ENCODE results near the gene TNFSF18.
"Not testable (repeated sequence)": the region's sequence is repeated elsewhere in the genome, so short reads cannot be mapped to it uniquely, and the experiment has no call there.

TNFSF18 gene, protein sequence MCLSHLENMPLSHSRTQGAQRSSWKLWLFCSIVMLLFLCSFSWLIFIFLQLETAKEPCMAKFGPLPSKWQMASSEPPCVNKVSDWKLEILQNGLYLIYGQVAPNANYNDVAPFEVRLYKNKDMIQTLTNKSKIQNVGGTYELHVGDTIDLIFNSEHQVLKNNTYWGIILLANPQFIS

DNA sequence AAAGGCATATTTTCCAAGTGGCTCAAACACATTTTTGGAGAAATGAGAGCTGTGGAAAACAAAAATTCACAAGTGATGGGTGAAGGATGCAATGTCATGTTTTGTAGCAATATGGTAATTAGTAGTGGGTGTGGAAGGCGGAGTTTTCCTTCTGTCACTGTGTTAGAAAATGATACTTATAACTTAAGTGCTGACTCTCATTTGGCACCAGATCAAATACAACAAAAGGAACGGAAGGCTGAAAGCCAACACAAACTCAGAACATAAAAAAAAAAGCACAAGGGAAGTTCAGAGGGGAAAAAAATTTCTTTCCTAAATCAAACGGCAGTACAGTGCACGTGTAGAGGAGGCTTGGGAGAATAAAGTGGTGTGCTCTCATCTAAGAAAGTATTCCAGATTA is at the start of gene TNFSF18:
TNFSF18 (minus strand) TSS at position 77 of the 400 bp plus-strand sequence; CDS start at position 32, 45 bp downstream.
- no peak for ATAC-seq

DNA sequence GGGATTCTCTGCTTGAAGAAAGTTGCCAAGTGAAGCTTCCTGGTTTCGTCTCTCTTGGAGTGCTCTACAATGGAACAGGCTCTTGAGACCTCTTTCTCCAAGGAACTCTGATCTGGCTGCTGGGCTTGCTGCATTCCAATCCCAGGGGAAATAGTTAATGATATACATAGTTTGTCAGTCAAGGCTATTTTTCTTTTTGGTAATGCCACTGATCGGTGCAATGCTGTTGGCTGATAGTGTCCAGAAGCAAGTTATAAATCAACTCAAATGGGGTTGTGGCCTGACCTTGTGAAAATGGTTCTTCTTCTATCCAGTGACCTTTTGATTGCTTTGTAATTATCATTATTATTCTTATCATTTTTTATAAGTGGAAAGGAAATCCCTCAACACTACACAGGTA is 48.4 kb upstream of the TNFSF18 start:
- ATAC-seq: no peak

DNA sequence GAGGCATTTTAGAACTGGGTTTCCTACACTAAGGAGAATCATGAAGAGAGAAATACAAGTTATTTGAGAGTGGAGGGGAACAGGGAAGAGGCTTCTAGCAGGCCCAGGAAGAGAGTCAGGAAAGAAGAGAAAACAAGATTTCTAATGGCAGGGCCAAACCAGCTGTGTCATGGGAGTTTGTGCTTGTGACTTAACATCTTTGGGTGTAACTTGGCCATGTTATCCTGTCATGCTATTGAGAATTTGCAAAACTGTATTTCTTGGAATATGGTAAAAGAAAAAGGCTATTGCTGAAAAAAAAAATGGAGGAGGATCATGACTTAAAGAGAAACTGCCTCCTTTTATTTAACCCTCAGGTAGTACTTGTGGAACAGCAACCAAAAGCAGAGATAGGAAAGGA is 47.4 kb upstream of the TNFSF18 start:
- ATAC-seq: no peak

DNA sequence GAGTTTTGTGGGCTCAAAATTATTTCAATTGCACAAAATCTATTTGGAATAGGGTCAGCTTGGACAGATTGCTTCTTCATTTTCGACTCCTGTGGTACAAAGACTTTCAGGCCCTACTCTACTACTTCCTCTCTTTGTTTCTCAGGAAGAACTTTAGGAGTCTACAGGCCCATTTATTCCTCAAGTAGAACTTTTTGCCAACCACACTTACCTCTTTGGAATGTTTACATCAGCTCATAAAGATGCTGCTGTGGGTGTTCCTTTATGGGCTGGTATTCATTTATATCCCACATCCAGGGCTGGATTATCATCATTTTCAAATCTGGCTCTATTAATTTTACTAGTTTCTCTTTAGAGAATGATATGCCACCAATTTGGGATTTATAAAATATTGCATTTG is 46.3 kb upstream of the TNFSF18 start:
- no peak for ATAC-seq

DNA sequence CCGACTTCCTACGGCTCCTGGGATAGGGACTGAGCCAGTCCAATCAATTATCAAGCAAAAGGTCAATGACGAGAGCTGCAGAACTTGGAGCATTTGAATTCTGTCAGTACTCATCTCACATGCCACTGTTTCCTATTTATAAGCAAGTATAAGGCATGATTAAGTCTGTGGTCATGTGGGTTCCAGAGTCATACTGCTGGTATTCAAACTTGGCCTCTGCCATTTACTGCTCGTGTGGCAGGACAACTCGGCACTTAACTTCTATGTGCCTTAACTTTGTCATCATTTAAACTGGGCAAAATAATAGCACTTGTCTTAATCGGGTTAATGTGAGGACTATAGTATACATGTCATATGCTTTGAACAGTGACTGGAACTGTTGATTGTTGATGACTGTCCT is 44.9 kb upstream of the TNFSF18 start:
- no peak for ATAC-seq

DNA sequence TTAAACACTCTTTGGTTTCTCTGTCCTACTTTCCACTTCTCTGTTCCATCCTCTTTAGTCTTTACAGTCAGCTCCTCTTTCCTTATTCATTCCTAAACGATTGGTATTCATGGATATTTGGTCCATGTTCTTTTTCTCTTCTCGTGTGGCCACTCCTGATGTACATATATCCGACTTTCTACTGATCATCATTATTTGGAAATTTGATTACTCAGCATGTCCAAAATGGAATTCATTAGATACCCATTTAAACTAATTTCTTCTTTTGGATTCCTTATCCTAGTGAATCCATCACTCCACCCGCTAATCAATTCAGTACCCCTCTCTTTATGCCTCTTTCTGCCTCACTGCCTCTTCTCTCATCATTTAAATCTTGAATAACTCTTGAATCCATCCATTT is 43.8 kb upstream of the TNFSF18 start:
- no peak for ATAC-seq

DNA sequence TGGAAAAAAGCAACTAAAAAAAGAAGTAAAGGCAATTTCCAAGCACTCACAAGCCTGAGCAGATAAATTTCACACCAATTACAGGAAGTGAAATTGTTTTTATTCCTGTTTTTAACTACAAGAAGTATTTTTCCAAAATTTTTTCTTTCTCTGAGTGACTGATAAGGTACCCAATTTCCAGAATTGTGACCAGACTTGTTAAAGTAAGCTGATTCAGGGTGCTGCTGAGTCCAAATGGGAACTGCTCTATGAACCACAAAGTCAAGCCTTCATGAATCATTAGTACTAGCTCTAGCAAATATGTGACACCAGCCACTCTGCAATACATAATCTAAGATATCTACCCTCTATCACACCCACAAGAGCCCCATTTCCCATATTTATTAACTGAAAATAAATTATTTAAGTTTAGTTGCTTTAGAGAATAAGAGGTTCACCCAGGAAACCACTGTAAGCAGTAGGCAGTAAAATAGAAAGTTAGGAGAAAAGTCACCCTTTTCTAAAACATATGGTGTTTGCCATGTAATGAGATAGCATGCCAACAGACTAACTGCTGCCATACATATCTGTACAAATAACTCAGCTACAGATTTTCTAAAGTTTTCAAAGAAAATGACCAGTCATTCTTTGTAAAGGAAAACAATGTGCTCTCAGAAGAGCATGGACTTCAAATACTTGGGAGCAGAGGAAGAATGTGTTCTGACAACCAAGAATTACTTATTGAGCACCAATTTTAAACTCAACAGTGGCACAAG is 43.1 kb upstream of the TNFSF18 start:
- ATAC-seq: no peak

DNA sequence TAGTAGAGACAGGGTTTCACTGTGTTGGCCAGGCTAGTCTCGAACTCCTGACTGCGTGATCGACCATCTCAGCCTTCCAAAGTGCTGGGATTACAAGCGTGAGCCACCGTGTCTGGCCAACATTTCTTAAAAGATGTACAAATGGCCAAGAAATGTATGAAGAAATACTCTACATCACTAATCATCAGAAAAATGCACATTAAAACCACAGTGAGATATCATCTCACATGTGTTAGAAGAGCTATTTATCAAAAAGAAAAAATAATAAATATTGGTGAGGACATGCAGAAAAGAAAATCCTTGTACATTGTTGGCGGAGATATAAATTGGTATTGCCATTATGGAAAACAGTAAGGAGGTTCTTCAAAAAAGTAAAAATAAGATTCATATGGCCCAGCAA is 33.6 kb upstream of the TNFSF18 start:
- no peak for ATAC-seq

DNA sequence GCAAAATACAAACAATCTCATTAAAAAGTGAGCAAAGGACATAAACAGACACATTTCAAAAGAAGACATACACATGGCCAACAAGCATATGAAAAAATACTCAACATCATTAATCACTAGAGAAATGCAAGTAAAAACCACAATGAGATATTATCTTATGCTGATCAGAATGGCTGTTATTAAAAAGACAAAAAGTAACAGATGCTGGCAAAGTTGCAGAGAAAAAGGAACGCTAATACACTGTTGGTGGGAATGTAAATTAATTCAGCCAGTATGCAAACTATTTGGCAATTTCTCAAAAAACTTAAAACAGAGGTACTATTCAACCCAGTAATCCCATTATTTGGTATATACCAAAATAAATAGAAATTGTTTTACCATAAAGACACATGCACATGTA is 32.2 kb upstream of the TNFSF18 start:
- no peak for ATAC-seq

DNA sequence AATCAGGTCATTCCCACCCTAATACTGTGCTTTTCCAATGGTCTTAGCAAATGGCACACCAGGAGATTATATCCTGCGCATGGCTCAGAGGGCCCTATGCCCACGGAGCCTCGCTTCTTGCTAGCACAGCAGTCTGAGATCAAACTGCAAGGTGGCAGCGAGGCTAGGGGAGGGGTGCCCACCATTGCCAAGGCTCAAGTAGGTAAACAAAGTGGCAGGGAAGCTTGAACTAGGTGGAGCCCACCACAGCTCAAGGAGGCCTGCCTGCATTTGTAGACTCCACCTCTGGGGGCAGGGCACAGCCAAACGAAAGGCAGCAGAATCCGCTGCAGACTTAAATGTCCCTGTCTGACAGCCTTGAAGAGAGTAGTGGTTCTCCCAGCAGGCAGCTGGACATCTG is 23.5 kb upstream of the TNFSF18 start:
- not testable (repeated sequence) for ATAC-seq

DNA sequence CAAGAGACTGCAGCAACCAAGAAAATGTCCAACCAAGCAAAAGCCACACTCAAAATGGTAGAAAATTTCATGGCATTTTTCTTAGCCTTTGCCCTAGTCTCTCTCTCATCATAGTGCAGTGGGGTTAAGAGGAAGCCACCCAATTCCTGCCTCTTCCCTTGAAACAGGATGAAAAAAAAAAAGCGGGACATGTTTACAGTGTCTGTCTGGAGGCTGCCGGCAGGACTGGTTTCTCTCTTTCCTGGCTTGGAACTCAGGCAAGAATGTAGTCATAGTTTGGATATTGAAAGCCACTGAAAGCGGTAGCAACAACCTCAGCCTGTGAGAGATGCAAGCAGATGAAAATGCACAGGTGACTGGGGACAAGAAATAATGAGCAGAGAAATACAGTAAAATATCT is 13.3 kb upstream of the TNFSF18 start:
- no peak for ATAC-seq

DNA sequence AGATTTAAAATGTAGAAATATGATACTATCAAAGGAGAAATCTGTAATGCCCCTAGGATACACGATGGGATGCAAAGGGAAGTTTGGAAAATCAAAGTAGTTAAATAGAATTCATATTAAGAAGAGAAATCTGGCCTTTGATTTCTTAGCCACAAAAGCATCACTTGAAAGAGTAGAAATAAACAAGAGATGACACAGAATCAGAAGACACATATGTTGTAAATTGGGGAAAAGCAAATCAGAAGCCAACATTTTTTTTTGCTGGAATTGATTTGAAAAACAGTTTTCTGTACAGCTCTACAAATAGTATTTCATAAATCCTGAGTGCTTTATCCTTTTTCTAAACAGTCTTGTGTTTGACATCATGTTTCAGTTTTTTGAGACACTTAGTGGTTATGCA is 12.4 kb upstream of the TNFSF18 start:
- ATAC-seq: no peak

DNA sequence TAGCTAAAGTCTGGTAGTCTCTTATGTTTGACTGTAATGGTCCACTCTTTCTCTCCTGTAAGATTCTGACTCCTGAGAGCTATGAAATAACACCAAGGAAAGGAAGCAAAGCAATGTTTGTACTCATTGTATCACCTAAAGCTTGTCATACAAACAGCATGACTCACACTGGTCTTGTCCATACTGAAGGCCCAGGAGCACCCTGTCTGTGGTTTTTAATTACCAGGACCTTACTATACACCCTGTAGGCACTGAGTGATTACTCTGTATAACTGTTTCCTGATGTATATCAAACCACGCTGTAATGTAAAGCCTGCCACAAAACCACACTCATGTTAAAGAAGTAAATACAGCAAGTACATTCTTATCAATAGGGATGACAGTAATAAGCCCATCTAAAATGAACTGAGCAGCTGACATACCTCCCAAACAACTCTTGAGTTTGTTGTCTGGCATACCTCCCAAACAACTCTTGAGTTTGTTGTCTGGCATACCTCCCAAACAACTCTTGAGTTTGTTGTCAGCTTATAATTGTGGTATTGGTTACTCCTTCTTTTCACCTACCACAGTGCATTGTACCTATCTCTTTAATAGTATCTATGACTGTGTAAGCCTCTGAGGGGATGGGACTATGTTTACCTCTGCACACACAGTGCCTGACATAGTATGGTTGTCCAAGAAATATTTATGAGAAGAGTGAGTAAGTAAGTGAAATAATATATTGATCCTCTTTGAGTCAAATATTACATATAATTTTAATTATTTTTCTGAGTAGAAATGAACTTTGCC is 11.6 kb upstream of the TNFSF18 start:
- ATAC-seq: no peak

DNA sequence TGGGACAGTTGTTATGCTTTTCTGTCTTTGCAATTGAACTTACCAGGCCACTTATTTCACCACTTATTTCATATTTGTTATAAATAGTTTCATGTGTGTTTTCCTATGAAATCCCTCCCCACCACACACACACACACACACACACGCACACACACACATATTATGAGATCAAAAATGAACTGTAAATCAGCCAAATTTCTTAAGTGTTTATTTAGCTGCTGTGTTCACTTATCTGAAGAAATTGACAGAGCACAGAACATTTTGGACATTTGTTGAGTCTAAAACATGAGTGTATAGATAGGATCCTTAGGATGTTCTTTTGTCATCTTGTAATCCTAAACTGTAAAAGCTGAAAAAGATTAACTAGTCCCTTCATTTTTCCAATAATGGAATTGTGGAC is 7.8 kb upstream of the TNFSF18 start:
- no peak for ATAC-seq

DNA sequence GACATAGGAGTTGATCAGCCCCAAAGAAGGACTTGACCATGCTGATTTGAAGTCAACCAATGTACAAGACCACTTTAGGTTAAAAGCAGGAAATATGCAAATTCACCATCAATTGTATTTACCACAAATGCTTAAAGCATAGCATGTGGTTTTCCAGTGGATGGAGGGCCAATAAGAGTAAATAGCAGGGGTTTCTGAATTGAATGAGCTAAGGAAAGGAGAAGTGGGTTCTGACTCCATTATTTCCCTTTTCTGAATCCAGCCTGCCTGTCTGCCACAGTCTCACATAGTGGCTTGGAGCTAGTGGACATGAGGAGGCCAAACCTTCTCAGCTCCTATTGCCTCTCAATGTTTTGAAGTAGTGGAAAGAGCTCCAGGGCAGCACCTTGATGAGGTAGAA is 7.2 kb upstream of the TNFSF18 start:
- ATAC-seq: no peak

DNA sequence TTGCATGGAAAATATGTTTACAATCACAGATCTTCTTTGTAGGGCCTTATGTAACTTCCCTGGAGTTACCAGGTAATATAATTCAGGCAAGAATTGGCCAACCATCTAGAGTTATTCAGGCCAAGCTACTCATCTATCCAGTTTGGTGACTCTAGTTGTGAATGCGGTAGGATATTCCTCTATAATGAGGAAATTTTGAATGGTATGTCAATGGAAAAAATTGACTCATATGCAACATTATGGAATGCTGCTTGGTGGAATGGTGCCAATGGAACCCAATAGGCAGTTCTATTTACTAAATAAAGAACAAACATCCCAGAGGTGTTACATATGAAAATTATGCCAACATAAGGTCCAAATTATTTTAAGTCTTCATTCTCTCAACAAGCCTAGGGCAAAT is 5.6 kb upstream of the TNFSF18 start:
- no peak for ATAC-seq

DNA sequence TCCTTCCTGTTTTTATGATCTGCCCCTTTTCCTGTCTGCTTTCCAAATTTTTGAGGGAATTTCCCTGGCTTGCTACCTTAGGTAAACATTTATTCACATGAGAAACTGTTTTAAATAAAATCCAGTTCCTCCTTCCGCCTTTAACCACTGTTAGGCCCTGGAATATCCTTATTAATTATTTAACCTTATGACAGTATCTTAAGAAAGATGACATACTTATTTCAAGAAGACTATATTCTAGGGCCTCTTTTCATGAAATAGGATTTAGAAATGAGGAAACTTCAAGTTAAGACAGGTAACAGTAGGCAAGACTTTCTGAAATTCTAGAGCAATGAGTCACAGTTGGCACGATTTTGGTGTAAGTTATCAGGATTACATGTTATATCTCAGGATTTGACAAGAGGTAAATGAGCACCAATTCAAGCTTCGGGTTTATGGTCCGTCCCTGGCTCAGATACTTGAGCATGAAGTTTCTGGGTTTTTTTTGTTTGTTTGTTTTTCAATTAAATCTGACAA is 2.0 kb upstream of the TNFSF18 start:
- no peak for ATAC-seq

DNA sequence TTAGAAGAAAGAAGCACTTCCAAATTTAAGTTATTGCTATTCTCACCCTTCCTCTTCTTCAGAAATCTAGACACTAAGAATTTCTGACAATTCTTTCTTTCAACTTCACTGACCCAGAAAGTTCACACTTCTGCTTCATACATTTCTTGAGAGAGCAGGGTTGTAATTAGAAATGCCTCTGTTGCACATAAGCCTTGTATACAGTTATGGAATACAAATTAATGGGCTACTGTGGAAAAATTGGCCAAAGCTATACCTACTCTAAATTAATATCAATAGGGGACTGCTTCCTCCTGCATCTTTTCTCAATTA is 1.5 kb downstream of the TNFSF18 start:
- ATAC-seq: no peak

DNA sequence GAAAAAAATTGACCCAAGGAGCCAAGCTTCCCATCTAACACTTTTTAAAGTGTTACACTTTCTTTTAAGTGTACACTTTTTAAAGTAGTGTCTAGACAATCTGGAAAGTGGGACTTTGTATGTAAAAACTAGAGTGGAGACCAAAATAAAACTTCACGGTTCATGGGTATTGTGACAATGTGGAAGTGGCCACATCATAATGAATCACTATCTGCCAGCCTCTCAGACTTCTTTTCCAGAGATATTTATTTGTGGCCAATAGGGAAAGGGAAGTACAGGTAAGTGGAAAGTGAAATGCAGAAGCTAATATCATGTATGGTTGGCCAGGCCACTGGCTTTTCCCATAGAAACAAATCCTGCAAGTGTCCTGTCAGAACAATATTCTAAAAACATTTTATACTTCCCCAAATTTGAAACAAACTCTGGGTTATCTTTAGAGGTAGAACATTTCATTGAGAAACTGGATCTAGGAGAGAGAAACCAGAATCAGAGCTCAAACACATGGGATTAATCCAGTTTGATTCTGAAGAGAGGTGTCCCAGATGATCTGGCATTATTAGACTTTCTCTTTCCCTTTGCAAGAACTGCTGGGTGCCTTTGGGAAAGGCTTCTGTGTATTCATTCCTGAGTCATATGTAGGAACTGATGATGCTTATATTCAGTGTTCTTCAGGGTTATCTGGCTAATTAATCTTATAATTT is 2.0 kb downstream of the TNFSF18 start:
- ATAC-seq: no peak

DNA sequence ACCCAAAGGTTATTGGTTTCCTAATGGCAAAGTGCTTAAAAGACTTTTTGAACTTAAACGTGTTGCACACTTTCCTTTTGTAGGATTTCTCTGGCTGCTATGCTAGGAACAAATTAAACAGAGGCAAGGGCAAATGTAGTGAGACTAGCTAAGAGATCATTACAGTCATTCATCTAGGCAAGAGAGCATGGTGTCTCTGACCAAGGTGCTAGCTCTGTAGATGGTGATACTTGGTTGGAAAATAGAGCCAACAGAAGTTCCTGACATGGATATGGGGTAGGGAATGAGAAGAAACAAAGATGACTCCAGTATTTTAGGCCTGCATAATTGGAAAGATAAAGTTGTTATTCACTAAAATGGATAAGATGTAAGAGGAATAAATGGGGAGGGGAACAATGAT is 6.1 kb downstream of the TNFSF18 start:
- no peak for ATAC-seq

DNA sequence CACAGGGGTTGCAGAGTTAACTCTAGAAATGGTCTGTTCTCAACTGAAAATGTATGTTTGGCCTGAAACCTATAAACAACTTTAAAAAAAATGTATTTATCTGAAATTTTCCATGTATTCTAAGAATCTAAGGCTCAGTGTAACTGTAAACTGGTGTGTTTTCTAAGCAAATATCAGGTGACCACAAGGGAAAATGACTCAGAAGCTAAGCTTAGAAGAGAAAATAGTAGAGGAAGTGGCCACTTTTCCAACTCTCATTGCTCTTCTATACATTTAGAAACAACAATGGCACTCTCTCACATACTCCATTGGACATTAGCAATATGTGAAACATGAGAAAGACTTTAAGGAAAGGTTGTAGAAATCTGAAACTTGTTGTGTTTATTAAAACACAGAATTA is 7.5 kb downstream of the TNFSF18 start:
- ATAC-seq: no peak

DNA sequence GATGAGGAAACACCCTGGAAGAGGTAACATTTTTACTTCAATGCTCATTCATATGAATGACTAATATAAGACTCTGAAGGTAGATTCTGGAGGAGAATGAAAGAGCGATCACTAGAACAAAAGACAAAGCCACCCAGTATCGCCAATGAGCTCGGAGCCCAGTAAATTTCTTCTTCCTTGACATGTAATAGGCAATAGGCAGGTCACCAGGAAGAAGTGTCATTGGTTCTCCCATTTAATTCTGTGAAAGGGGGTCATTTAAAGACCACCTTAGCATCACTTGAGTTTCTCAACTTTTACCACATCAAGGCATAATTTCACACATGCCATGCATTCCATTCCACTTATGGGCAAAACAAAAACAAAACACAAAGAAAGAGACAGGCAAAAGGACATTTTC is 7.9 kb downstream of the TNFSF18 start:
- ATAC-seq: no peak

DNA sequence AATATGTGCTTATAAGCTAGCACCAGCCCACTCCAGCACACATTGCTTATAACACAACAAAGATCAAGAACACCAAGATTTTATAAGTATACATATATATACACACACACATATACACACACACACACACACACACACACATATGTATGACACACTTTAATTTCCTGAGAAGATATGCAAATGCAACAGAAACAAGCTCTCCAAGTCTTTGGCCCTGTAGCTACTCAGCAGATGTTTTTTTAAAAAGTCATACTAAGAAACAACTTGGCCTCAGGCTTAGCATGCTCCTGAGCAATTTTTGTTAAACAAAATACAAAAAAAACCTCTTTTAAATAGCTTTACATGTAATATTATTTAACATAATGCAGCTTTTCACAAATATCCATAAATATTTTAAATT is 11.1 kb downstream of the TNFSF18 start:
- no peak for ATAC-seq
